ENCODE data around the gene GALNT16. TPM values are rescaled to one million over a fixed set of nuclear protein-coding genes. Genes with fewer than 3 reads are reported as not detected.
A peak's percentile ranks its signal among the peaks of the same experiment; 100 is the strongest.

GALNT16 gene
- total RNA-seq, 2 experiments from 2014 or later: not detected

DNA sequence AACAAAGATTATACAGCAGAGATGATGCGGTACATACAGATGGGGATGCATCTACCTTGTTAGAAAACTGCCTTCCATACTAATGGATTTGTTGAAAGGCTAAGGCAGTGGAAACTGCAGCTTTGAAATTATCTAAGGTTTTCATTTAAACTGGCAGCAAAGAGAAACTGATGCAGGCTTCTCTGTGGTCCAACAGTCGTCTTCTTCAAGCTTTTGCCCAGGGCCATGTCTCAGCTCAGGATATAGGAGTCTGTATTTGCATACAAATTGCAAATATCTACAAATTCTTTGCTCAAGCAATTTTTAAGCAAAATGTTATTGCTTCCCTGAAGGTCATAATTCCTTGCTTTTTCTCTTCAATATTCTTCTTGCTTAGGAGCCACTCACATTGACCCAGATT lies 104.4 kb downstream of the GALNT16 start:
- ChIA-PET CTCF (interaction anchor here (1.2 kb wide), 1 partner anchor 103 kb away, joined by 5 read pairs; no protein-coding TSS in a partner anchor), POLR2A (no interaction called here)
- H3K4me1 Mint-ChIP-seq (ENCODE audit: low read depth): peaks cover 6% of the 10 kb centered on the region
- H3K27ac Mint-ChIP-seq: no peak overlapping the region
- intact Hi-C loops (cut with micrococcal nuclease): no loop called here
- H3K27me3 Mint-ChIP-seq: peaks cover 1% of the 10 kb centered on the region
- H3K36me3 Mint-ChIP-seq: no peaks in the 10 kb centered on the region
- no peak overlapping the region for H3K4me3 Mint-ChIP-seq
- H3K9me3 Mint-ChIP-seq: no peaks in the 10 kb centered on the region
- DNase-seq: no peak

- Mint-ChIP-seq H3K4me1 (ENCODE audit: low read depth) (peaks cover under 1% of the 10 kb centered on the region), H3K4me3 (no peak overlapping the region), H3K27ac (no peak overlapping the region), H3K27me3 (peaks cover under 1% of the 10 kb centered on the region), H3K36me3 (no peaks in the 10 kb centered on the region), H3K9me3 (no peaks in the 10 kb centered on the region)
- ChIA-PET POLR2A (no interaction called here), CTCF (no interaction called here)
- no peak for DNase-seq
- intact Hi-C loops (cut with micrococcal nuclease): no loop called here
Measured at GRCh38 chr14:69366069-69366468, 106.1 kb downstream of the GALNT16 start.

DNA sequence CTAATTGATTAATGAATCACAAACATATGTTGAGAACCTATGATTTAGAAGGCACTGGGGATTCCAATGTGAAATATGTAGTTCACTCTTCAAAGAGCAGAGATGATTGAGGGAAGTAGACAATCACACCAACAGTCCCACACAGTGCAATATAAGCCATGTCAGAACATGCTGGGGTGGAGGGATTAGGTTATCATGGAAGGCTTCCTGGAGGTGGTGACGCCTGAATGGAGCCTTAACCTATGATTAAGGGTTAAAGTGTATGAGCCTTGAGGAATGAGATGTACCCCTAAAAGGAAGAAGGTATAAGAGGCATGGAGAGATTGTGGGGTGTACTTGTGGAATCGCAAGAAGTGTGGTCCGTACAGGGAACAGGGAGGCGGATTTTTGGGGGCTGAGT lies 106.8 kb downstream of the GALNT16 start:
- intact Hi-C loops (cut with micrococcal nuclease): no loop called here
- Mint-ChIP-seq H3K4me1 (ENCODE audit: low read depth) (no peaks in the 10 kb centered on the region), H3K27ac (no peak overlapping the region), H3K27me3 (no peaks in the 10 kb centered on the region), H3K36me3 (no peaks in the 10 kb centered on the region), H3K4me3 (no peak overlapping the region), H3K9me3 (no peaks in the 10 kb centered on the region)
- no peak for DNase-seq
- CTCF ChIA-PET: no interaction called here
- POLR2A ChIA-PET: no interaction called here

DNA sequence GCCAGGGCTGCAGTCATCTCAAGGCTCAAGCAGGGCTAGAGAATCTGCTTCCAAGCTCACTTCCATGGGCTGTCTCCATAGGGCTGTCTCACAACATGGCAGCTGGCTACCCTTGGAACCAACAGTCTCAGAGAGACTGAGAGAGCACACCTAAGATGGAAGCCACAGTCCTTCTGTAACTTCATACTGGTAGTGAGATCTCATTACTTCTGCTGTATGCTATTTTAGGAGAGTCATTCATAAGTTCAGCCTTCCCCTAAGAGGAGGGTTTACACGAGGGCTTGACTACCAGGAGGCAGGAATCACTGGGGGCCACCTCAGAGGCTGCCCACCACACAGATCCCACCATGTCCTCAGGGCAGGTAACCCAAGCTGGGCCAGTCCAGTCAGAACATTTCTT lies 108.4 kb downstream of the GALNT16 start:
- Mint-ChIP-seq H3K4me3 (no peak overlapping the region), H3K27me3 (no peaks in the 10 kb centered on the region), H3K4me1 (ENCODE audit: low read depth) (peaks cover 9% of the 10 kb centered on the region), H3K27ac (no peak overlapping the region), H3K36me3 (peaks cover 8% of the 10 kb centered on the region), H3K9me3 (no peaks in the 10 kb centered on the region)
- intact Hi-C loops (cut with micrococcal nuclease): no loop called here
- no peak for DNase-seq
- POLR2A ChIA-PET: interaction anchor here (0.9 kb wide), 1 partner anchor 23 kb away, joined by 3 read pairs; no protein-coding TSS in a partner anchor
- CTCF ChIA-PET: no interaction called here

GRCh38 chr14:69370061-69370460 lies 110.1 kb downstream of the GALNT16 start:
- Mint-ChIP-seq H3K36me3 (peaks cover 11% of the 10 kb centered on the region), H3K4me1 (ENCODE audit: low read depth) (peaks cover 22% of the 10 kb centered on the region), H3K27ac (no peak overlapping the region), H3K27me3 (no peaks in the 10 kb centered on the region), H3K9me3 (no peaks in the 10 kb centered on the region), H3K4me3 (no peak overlapping the region)
- POLR2A ChIA-PET: interaction anchor here (0.8 kb wide), 1 partner anchor 10 kb away, joined by 3 read pairs; no protein-coding TSS in a partner anchor
- DNase-seq: no peak
- intact Hi-C loops (cut with micrococcal nuclease): no loop called here
- CTCF ChIA-PET: interaction anchor here (1.2 kb wide), 1 partner anchor 127 kb away, joined by 7 read pairs; no protein-coding TSS in a partner anchor

- H3K36me3 Mint-ChIP-seq: peaks cover 32% of the 10 kb centered on the region
- H3K27ac Mint-ChIP-seq: peak overlapping the region; percentile 31
- DNase-seq: no peak
- peaks cover 22% of the 10 kb centered on the region for H3K4me1 Mint-ChIP-seq (ENCODE audit: low read depth)
- ChIA-PET POLR2A (no interaction called here), CTCF (no interaction called here)
- intact Hi-C loops (cut with micrococcal nuclease): loop anchor here (2.0 kb wide), 1 partner anchor 13 kb away; no protein-coding TSS in a partner anchor
- H3K4me3 Mint-ChIP-seq: no peak overlapping the region
- peaks cover 2% of the 10 kb centered on the region for H3K9me3 Mint-ChIP-seq
- H3K27me3 Mint-ChIP-seq: no peaks in the 10 kb centered on the region
Measured at GRCh38 chr14:69372146-69372545, 112.2 kb downstream of the GALNT16 start.

DNA sequence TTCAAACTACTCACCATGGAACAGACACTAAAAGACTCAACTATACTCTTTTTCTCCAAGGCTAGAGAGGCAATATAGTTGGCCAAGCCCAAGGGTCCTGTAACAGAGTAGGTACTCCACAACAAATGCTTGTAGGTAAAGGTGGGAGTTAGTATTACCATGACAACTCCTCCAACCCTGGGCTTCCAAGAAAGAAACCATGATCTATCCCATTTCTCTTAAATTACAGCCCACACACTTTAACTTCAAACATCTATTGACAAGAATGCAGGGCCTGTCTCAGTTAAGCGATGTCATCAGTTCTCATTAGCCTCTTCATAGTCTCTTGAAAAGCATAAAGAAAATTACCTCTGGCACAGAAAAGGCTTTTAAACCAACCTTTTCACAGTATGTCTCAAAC lies 113.1 kb downstream of the GALNT16 start:
- no peak for DNase-seq
- ChIA-PET POLR2A (interaction anchor here (0.5 kb wide), 1 partner anchor 1098 kb away, joined by 4 read pairs; no protein-coding TSS in a partner anchor), CTCF (no interaction called here)
- Mint-ChIP-seq H3K4me1 (ENCODE audit: low read depth) (peaks cover 22% of the 10 kb centered on the region), H3K4me3 (no peak overlapping the region), H3K27ac (peak overlapping the region; percentile 77), H3K36me3 (peaks cover 34% of the 10 kb centered on the region), H3K9me3 (peaks cover 2% of the 10 kb centered on the region), H3K27me3 (no peaks in the 10 kb centered on the region)
- intact Hi-C loops (cut with micrococcal nuclease): loop anchor here (2.0 kb wide), 1 partner anchor 14 kb away; no protein-coding TSS in a partner anchor

- Mint-ChIP-seq H3K27me3 (no peaks in the 10 kb centered on the region), H3K4me1 (ENCODE audit: low read depth) (peaks cover 22% of the 10 kb centered on the region), H3K27ac (peak overlapping the region; percentile 77), H3K4me3 (no peak overlapping the region), H3K36me3 (peaks cover 38% of the 10 kb centered on the region), H3K9me3 (peaks cover 2% of the 10 kb centered on the region)
- intact Hi-C loops (cut with micrococcal nuclease): no loop called here
- ChIA-PET CTCF (no interaction called here), POLR2A (no interaction called here)
- no peak for DNase-seq
Measured at GRCh38 chr14:69374235-69374634, 114.3 kb downstream of the GALNT16 start.

DNA sequence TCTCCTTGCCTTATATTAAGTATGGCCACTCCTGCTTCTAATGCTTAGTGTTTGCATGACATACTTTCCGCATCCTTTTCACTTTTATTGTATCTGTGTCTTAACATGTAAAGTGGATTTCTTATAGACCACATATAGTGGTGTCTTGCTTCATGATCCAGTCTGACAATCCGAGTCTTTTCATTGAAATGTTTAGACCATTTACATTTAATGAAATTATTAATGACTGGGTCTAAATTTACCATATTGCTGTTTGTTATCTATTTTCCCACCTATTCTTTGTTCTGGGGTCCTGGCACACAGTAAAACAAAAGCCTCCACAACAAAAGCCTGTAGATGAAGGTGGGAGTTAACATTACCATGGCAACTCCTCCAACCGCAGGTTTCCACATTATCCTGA lies 115.2 kb downstream of the GALNT16 start:
- Mint-ChIP-seq H3K27me3 (no peaks in the 10 kb centered on the region), H3K4me1 (ENCODE audit: low read depth) (peaks cover 22% of the 10 kb centered on the region), H3K27ac (no peak overlapping the region), H3K4me3 (no peak overlapping the region), H3K9me3 (peaks cover 2% of the 10 kb centered on the region), H3K36me3 (peaks cover 44% of the 10 kb centered on the region)
- DNase-seq: no peak
- ChIA-PET POLR2A (no interaction called here), CTCF (no interaction called here)
- intact Hi-C loops (cut with micrococcal nuclease): no loop called here

GRCh38 chr14:69375722-69376121 lies 115.8 kb downstream of the GALNT16 start:
- H3K4me1 Mint-ChIP-seq (ENCODE audit: low read depth): peaks cover 22% of the 10 kb centered on the region
- CTCF ChIA-PET: no interaction called here
- H3K9me3 Mint-ChIP-seq: peaks cover 2% of the 10 kb centered on the region
- intact Hi-C loops (cut with micrococcal nuclease): no loop called here
- no peak overlapping the region for H3K4me3 Mint-ChIP-seq
- no peak overlapping the region for H3K27ac Mint-ChIP-seq
- H3K36me3 Mint-ChIP-seq: peaks cover 47% of the 10 kb centered on the region
- POLR2A ChIA-PET: no interaction called here
- DNase-seq: no peak
- H3K27me3 Mint-ChIP-seq: no peaks in the 10 kb centered on the region

DNA sequence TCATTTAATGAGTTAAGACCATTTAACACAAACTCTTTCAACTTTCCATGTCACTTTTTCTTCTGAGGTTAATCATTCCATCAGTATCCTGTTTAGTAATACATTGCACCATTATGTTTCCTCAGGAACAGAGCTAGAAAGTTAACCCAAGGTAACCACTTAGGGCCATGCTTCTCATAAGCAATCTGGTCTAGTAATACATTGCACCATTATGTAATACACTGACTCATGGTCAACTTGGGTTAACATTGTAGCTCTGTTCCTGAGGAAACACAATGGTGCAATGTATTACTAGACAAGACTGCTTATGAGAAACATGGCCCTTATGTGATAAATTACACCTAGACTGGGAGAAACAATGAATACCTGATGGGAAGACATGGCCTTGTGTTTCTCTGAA lies 116.5 kb downstream of the GALNT16 start:
- Mint-ChIP-seq H3K27ac (no peak overlapping the region), H3K36me3 (peaks cover 47% of the 10 kb centered on the region), H3K27me3 (no peaks in the 10 kb centered on the region), H3K9me3 (peaks cover 2% of the 10 kb centered on the region), H3K4me3 (no peak overlapping the region), H3K4me1 (ENCODE audit: low read depth) (peaks cover 22% of the 10 kb centered on the region)
- ChIA-PET CTCF (interaction anchor here (0.8 kb wide), 1 partner anchor 115 kb away, joined by 3 read pairs; no protein-coding TSS in a partner anchor), POLR2A (no interaction called here)
- intact Hi-C loops (cut with micrococcal nuclease): no loop called here
- no peak for DNase-seq

GRCh38 chr14:69378274-69378673 lies 118.3 kb downstream of the GALNT16 start:
- Mint-ChIP-seq H3K27me3 (no peaks in the 10 kb centered on the region), H3K9me3 (peaks cover 2% of the 10 kb centered on the region), H3K4me3 (no peak overlapping the region), H3K36me3 (peaks cover 42% of the 10 kb centered on the region), H3K27ac (no peak overlapping the region), H3K4me1 (ENCODE audit: low read depth) (peaks cover 14% of the 10 kb centered on the region)
- intact Hi-C loops (cut with micrococcal nuclease): no loop called here
- POLR2A ChIA-PET: no interaction called here
- CTCF ChIA-PET: no interaction called here
- no peak for DNase-seq

GRCh38 chr14:69387311-69387710 lies 127.4 kb downstream of the GALNT16 start:
- intact Hi-C loops (cut with micrococcal nuclease): no loop called here
- no peaks in the 10 kb centered on the region for H3K9me3 Mint-ChIP-seq
- no peak overlapping the region for H3K27ac Mint-ChIP-seq
- peaks cover 57% of the 10 kb centered on the region for H3K36me3 Mint-ChIP-seq
- peaks cover 43% of the 10 kb centered on the region for H3K4me1 Mint-ChIP-seq (ENCODE audit: low read depth)
- CTCF ChIA-PET: no interaction called here
- no peak overlapping the region for H3K4me3 Mint-ChIP-seq
- POLR2A ChIA-PET: no interaction called here
- H3K27me3 Mint-ChIP-seq: no peaks in the 10 kb centered on the region
- DNase-seq: no peak

Measured in activated CD4-positive, alpha-beta memory T cell treated with anti-CD3 and anti-CD28 coated beads for 36 hours (primary cell).